Transverse colon (tissue), 4 donors: ENCODE data around the gene VSTM1. TPM values are rescaled to one million over a fixed set of nuclear protein-coding genes. Genes with fewer than 3 reads are reported as not detected.

Source experiments
- DNase-seq: peaks from one replicate; pipeline ENCODE4 v3.0.0-alpha.2; 2019
- H3K27ac ChIP-seq, 4 donors: fragments of 200-600 bp; sonication (generic); 2 replicates each; pipeline ENCODE4 v1.5.1; 2016 to 2018; ENCODE audit warnings: inconsistent platforms in 4 of 4
- H3K27me3 ChIP-seq: fragments of 200-600 bp; sonication (generic); 2 replicates; pipeline ENCODE4 v1.5.1; 2017; ENCODE audit warnings: inconsistent platforms
- H3K36me3 ChIP-seq, 4 donors: fragments of 200-600 bp; sonication (generic); 2 replicates each; pipeline ENCODE4 v1.5.1; 2017 to 2019; ENCODE audit warnings: inconsistent platforms in 4 of 4
- H3K4me1 ChIP-seq, 4 donors: fragments of 200-600 bp; sonication (generic); 2 replicates each; pipeline ENCODE4 v1.5.1; 2017 to 2020; ENCODE audit warnings: inconsistent platforms in 4 of 4
- H3K4me3 ChIP-seq, 4 donors: fragments of 200-600 bp; sonication (generic); 1 replicate in 1 of 4; 2 replicates in 3 of 4; pipeline versions ENCODE4 v1.5.1 to v1.6.1; 2017 to 2019; ENCODE audit warnings: inconsistent platforms in 4 of 4
- H3K9me3 ChIP-seq, 2 donors: fragments of 200-600 bp; sonication (generic); 2 replicates each; pipeline ENCODE4 v1.5.1; 2017 to 2019; ENCODE audit warnings: inconsistent platforms in 2 of 2
- CTCF ChIP-seq, 5 experiments: fragments of 200-600 bp in 3 of 5; fragments of 450-650 bp in 2 of 5; sonication (generic) in 3 of 5; IDR thresholded peaks; 1 replicate in 2 of 5; 2 replicates in 3 of 5; pipeline ENCODE4 v1.5.1; 2016 to 2017; ENCODE audit warnings: antibody characterized with exemption in 5 of 5, inconsistent platforms in 3 of 5, mild to moderate bottlenecking in 2 of 5, moderate library complexity in 1 of 5
- EP300 ChIP-seq: sonication (generic); formaldehyde crosslinking; IDR thresholded peaks from one replicate; pipeline ENCODE4 v1.6.1; 2017; ENCODE audit warnings: antibody characterized with exemption, low read depth
- POLR2A ChIP-seq: fragments of 450-650 bp; IDR thresholded peaks from one replicate; pipeline ENCODE4 v1.6.1; 2016; ENCODE audit warnings: antibody characterized with exemption, mild to moderate bottlenecking, moderate library complexity
- POLR2AphosphoS5 ChIP-seq, 3 donors: sonication (generic); formaldehyde crosslinking; IDR thresholded peaks; one replicate each; pipeline ENCODE4 v1.6.1; 2016; ENCODE audit warnings: antibody characterized with exemption in 3 of 3
- WGBS, 2 donors: methylation state at CpG; one replicate each; pipeline ENCODE4 v1.1.5; 2018; ENCODE audit warnings: low coverage in 1 of 2; 5-methylcytosine and 5-hydroxymethylcytosine counted together
- in situ Hi-C, 4 donors: fragments of 200-750 bp; cut with MboI; loops; one replicate each; pipeline versions ENCODE4 v1.15.0 to v1.15.1; 2017; ENCODE audit warnings: low sequenced_read_pairs in 3 of 4, low pct_ligation_motif_present in 1 of 4, low pct_unique_long_range_greater_than_20kb in 1 of 4
- intact Hi-C: fragments of 100-400 bp; cut with DNase I; formaldehyde crosslinking; loops from one replicate; pipeline ENCODE4 v1.15.1; 2023; ENCODE audit warnings: low total_unique reads
- total RNA-seq, 4 donors: library from RNA; depleted of rRNA; stranded (reverse); fragments of >200 nt; gene quantifications; one replicate each; pipeline ENCODE4 v1.1.0, GENCODE V29; 2016

Gene VSTM1
- total RNA-seq, 4 donors from 2014 or later: not detected

- in situ Hi-C loops (no loop called here), intact Hi-C loops (no loop called here)
- 67 to 74% methylated on average over 5 to 8 of the region's 8 CpGs for WGBS, 2 donors
- Histone ChIP-seq H3K27ac (no peak overlapping the region), H3K4me1 (no peaks in the 10 kb centered on the region), H3K9me3 (no peaks in the 10 kb centered on the region), H3K4me3 (no peak overlapping the region), H3K36me3 (no peaks in the 10 kb centered on the region), H3K27me3 (peaks cover 33% of the 10 kb centered on the region)
- TF ChIP-seq POLR2AphosphoS5 (IDR thresholded peaks at IDR 0.05): no peak
- no peak for TF ChIP-seq EP300
- DNase-seq: no peak
These were observed 54.3 kb downstream of the VSTM1 start for GRCh38 chr19:54009440-54009839.

GRCh38 chr19:54002495-54003315, 61.0 kb downstream of the VSTM1 start:
- in situ Hi-C loops: no loop called here
- Histone ChIP-seq H3K27ac (no peak overlapping the region), H3K27me3 (peaks cover 33% of the 10 kb centered on the region), H3K4me1 (no peaks in the 10 kb centered on the region), H3K9me3 (no peaks in the 10 kb centered on the region), H3K4me3 (no peak overlapping the region), H3K36me3 (no peaks in the 10 kb centered on the region)
- 75 to 78% methylated on average over 7 to 10 of the region's 10 CpGs for WGBS, 2 donors
- TF ChIP-seq EP300: no peak
- TF ChIP-seq POLR2AphosphoS5 (IDR thresholded peaks at IDR 0.05): no peak
- TF ChIP-seq POLR2A: no peak
- no peak for TF ChIP-seq CTCF (IDR thresholded peaks at IDR 0.05)
- no peak for DNase-seq
- intact Hi-C loops: no loop called here

- no peaks in the 10 kb centered on the region for H3K36me3 ChIP-seq
- no peak overlapping the region for H3K27ac ChIP-seq
- in situ Hi-C loops (no loop called here), intact Hi-C loops (no loop called here)
- H3K27me3 ChIP-seq: peaks cover 34% of the 10 kb centered on the region
- DNase-seq: no peak
- H3K4me1 ChIP-seq: no peaks in the 10 kb centered on the region
- H3K4me3 ChIP-seq: no peak overlapping the region
- no peak for TF ChIP-seq EP300
- TF ChIP-seq POLR2A: no peak
- TF ChIP-seq POLR2AphosphoS5 (IDR thresholded peaks at IDR 0.05): no peak
- TF ChIP-seq CTCF (IDR thresholded peaks at IDR 0.05): no peak
- no peaks in the 10 kb centered on the region for H3K9me3 ChIP-seq
- WGBS, 2 donors: 69 to 83% methylated on average over 2 of the region's 2 CpGs
These were observed 62.2 kb downstream of the VSTM1 start for GRCh38 chr19:54001496-54001895.

- in situ Hi-C loops: no loop called here
- TF ChIP-seq CTCF (IDR thresholded peaks at IDR 0.05): no peak
- no peak for TF ChIP-seq POLR2A
- Histone ChIP-seq H3K27me3 (peaks cover 43% of the 10 kb centered on the region), H3K4me1 (no peaks in the 10 kb centered on the region), H3K4me3 (no peak overlapping the region), H3K9me3 (no peaks in the 10 kb centered on the region), H3K27ac (no peak overlapping the region), H3K36me3 (no peaks in the 10 kb centered on the region)
- intact Hi-C loops: no loop called here
- DNase-seq: no peak
- WGBS, 2 donors: 61 to 100% methylated on average over 1 to 5 of the region's 5 CpGs
These were observed 64.0 kb downstream of the VSTM1 start for GRCh38 chr19:53999694-54000093.

GRCh38 chr19:53998223-53998622, 65.5 kb downstream of the VSTM1 start:
- TF ChIP-seq EP300 (no peak), CTCF (IDR thresholded peaks at IDR 0.05) (no peak), POLR2AphosphoS5 (IDR thresholded peaks at IDR 0.05) (no peak), POLR2A (no peak)
- H3K36me3 ChIP-seq: no peaks in the 10 kb centered on the region
- H3K9me3 ChIP-seq: no peaks in the 10 kb centered on the region
- no peak overlapping the region for H3K4me3 ChIP-seq
- no peak for DNase-seq
- no peak overlapping the region for H3K27ac ChIP-seq
- intact Hi-C loops: no loop called here
- 56 to 63% methylated on average over 5 to 7 of the region's 7 CpGs for WGBS, 2 donors
- H3K27me3 ChIP-seq: peaks cover 43% of the 10 kb centered on the region
- in situ Hi-C loops: no loop called here
- no peaks in the 10 kb centered on the region for H3K4me1 ChIP-seq
